ENCODE measurements around the gene PER1. TPM values are rescaled to one million over a fixed set of nuclear protein-coding genes. Genes with fewer than 3 reads are reported as not detected.

PER1 gene
- total and polyA plus RNA-seq, 2 of the 13 experiments (the other 11 are each of a cell fraction or from before 2014, with no cell fraction given), result 2.6 to 3.6 TPM

- no peak for TF ChIP-seq NFAT5 (CRISPR knock-in tag; IDR thresholded peaks at IDR 0.05)
- peak; percentile 98 for TF ChIP-seq DNMT3B (CRISPR knock-in tag; conservative IDR thresholded peaks at IDR 0.05)
- TF ChIP-seq SRSF4 (IDR thresholded peaks at IDR 0.05; ENCODE audit: low read depth, low read length, poor library complexity, severe bottlenecking), result no peak
- TF ChIP-seq BATF2 (CRISPR knock-in tag; IDR thresholded peaks at IDR 0.05), result peak; percentile 79; the same call in 1 of the 2 replicates
- TF ChIP-seq ZBTB10 (CRISPR knock-in tag; IDR thresholded peaks at IDR 0.05; ENCODE audit: borderline replicate concordance), result peak; percentile 81
- TF ChIP-seq PATZ1 (CRISPR knock-in tag; IDR thresholded peaks at IDR 0.05), result peak; percentile 82
- peak; percentile 99 for TF ChIP-seq SSRP1 (CRISPR knock-in tag; IDR thresholded peaks at IDR 0.05)
- TF ChIP-seq ZC3H13 (CRISPR knock-in tag; IDR thresholded peaks at IDR 0.05), result peak; percentile 97
- TF ChIP-seq SKI (IDR thresholded peaks at IDR 0.05; ENCODE audit: partially characterized antibody), result peak; percentile 51
- no peak for TF ChIP-seq USF2 (IDR thresholded peaks at IDR 0.05; ENCODE audit: low read depth, low read length)
- 0 out of 2 replicates have a peak, but pooled peaks have one; percentile 53 for TF ChIP-seq USF2 (CRISPR knock-in tag; IDR thresholded peaks at IDR 0.05; ENCODE audit: borderline replicate concordance)
- peak; percentile 97 for TF ChIP-seq ZNF180 (CRISPR knock-in tag; IDR thresholded peaks at IDR 0.05; ENCODE audit: borderline replicate concordance, low read depth)
Observed at GRCh38 chr17:8173056-8173870, 21.1 kb upstream of the PER1 start (continued).

Data from HepG2 (cell line).